NCI-H2196 treated with DMSO at 0.1 percent for 48 hours (cell line): ENCODE data around the gene B4GALNT1.
"Not testable (repeated sequence)": the region's sequence is repeated elsewhere in the genome, so short reads cannot be mapped to it uniquely, and the experiment has no call there.

Experiments used
- DNase-seq: peaks from one replicate; lab custom pipeline; 2025; ENCODE audit not compliant: unreplicated experiment; lab: John Stamatoyannopoulos, UW

Gene B4GALNT1

DNA sequence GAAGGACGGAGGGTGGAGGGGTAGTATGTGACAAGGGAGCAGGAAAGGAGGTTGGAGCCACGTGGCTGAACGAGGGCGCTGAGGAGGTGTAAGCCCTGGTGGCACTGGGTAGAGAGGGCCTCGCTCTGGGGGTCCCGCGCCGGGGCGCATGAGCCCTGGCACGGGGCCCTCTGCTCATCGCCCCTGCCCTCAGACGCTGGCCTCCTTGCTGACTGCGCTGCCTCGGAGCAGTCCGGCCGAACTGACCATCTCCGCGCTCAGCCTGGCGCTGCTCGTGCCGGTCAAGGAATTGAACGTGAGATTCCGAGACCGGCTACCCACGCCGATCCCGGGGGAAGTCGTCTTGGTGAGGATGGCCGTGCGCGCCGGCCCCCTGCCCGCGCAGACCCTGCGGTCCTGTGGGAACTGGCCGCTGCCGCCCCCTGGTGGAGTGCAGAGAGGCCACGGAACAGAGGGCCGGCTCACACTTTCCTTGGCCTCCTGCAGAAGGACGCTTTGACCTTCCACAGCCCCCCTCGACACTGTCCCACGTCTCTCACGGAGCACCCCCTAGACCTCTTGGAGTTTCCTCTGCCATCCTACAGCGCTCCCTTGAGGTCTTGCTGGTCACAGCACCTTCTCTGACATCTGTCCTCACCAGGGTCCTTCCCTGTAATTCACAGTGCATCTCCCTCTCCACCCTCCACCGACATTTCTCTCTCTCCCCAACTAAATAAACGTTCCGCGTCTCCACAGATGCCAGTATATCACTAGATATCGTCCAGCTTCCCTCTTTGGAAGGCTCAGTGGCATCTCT lies 11.3 kb downstream of the B4GALNT1 start:
- no peak for DNase-seq

GRCh38 chr12:57620936-57621496 lies 12.0 kb downstream of the B4GALNT1 start:
- no peak for DNase-seq

DNA sequence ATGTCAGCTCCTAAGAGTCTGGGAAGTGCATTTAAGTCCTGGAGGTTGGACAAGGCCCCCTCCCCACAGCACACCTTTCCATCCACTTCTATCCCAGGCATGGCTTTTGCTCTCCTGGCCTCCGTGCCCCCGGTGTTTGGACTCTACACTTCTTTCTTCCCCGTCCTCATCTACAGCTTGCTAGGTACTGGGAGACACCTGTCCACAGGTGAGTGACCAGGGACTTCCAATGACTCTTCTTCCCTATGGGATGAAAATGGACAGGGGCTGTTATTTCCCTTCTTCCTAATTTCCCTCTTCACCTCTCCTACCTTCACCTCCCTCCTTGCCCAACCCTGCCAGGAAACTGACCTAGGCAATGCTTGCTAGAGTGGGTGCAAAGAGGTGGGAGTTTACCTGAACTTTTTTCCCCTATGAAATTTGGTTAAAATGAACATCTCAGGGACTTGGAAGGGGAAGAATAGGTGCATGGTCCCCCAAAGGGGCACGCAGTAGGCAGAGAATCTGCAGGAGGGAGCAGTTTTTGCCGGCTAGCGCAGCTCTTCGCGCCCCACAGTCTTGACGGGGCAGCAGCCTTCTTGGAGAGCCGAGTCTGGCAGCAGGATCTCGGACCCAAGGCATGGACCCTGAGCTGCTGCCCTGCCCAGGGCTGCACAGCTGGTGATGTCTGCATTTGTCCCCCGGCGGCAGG lies 12.6 kb downstream of the B4GALNT1 start:
- no peak for DNase-seq

GRCh38 chr12:57619434-57620244 lies 13.4 kb downstream of the B4GALNT1 start:
- DNase-seq, result no peak

- no peak for DNase-seq
Observed at GRCh38 chr12:57618966-57619433, 14.0 kb downstream of the B4GALNT1 start.

DNA sequence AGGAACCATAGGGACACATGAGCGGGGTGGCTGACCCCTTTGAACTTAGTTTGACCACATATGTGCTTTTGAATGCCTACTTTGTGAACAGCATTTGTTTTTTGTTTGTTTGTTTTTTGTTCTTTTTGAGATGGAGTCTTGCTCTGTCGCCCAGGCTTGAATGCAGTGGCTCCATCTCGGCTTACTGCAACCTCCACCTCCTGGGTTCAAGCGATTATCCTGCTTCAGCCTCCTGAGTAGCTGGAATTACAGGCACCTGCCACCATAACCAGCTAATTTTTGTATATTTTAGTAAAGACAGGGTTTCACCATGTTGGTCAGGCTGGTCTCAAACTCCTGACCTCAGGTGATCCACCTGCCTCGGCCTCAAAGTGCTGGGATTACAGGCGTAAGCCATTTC lies 14.6 kb downstream of the B4GALNT1 start:
- DNase-seq, result not testable (repeated sequence)

DNA sequence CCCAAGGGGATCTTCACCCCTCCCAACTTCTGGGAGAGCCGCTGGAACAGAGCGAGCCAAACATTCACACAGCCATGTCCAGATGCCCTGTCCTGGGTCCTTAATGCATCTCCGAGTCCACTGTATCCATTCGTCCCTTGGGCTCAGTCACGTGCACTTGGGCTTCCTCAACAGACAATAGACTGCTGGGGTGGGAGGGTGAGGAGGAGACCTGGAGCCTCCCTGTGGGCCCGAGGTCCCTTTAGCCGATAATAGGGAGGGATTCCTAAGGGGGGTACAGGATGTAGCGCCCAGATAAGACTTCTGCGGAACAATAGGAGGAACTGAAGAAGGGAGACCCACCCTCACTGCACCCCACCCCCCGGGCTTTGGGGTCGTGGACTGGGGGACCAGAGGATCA lies 15.1 kb downstream of the B4GALNT1 start:
- no peak for DNase-seq

DNA sequence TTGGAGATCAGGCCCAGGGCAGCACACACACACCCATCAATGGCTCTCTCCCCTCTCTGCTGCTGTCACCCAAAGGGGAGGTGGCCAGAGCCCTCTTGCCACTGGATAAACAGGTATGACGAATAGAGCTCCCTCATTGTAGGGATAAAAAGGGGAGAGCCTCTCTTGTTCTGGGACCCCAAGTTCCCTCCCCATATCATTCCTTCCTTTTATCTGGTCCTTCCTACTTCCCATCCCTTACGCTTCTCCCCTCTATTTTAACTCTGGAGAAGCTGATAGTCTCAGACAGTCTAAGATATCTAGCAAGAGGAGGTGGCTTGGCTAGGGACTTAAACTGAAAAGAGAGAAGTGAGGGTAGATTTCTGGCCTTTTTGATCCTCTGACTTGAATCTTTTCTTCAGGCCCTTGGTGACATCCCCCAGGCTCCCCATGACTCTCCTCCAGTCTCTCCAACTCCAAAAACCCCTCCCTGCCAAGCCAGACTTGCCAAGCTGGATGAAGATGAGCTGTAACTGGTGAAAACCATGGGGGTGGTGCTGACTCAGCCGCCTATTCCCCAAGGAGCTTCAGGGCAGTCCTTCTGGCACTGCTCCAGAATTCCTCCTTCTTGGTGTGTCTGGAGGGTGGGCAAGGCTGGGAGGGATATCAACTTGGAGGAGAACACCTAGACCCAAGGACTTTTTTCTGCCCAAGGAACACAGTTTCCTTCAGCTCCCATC lies 16.5 kb downstream of the B4GALNT1 start:
- DNase-seq, result no peak

- DNase-seq, result no peak
Observed at GRCh38 chr12:57615637-57616036, 17.4 kb downstream of the B4GALNT1 start.

DNA sequence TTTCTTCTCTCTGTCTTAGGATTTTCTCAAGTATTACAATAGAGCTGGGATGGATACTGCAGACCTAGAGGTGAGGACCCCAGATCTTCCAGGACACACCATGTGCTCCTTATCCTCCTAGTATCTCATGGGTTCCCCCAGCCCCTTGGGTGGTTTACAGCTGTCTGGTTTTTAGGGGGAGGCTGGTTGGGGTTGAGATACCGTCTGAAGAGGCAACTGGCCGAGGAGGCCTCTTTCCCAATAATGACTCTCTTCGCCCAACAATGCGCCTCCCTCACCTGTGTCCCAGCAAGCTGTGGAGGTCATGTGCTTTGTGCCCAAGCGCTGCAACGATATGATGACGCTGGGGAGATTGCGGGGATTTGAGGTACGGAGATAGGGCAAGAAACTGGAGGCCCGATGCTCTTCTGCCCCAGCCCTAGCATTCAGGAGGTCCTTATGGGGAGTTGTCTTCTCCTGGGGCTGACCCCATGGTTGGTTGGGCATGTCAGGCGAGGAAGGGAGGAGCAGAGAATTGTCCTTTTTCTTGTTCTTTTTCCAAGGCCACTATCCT lies 18.0 kb downstream of the B4GALNT1 start:
- DNase-seq, result no peak

GRCh38 chr12:57614178-57614947 lies 18.6 kb downstream of the B4GALNT1 start:
- DNase-seq, result no peak

- no peak for DNase-seq
Observed at GRCh38 chr12:57613427-57614109, 19.4 kb downstream of the B4GALNT1 start.

GRCh38 chr12:57612711-57613426 lies 20.1 kb downstream of the B4GALNT1 start:
- no peak for DNase-seq

DNA sequence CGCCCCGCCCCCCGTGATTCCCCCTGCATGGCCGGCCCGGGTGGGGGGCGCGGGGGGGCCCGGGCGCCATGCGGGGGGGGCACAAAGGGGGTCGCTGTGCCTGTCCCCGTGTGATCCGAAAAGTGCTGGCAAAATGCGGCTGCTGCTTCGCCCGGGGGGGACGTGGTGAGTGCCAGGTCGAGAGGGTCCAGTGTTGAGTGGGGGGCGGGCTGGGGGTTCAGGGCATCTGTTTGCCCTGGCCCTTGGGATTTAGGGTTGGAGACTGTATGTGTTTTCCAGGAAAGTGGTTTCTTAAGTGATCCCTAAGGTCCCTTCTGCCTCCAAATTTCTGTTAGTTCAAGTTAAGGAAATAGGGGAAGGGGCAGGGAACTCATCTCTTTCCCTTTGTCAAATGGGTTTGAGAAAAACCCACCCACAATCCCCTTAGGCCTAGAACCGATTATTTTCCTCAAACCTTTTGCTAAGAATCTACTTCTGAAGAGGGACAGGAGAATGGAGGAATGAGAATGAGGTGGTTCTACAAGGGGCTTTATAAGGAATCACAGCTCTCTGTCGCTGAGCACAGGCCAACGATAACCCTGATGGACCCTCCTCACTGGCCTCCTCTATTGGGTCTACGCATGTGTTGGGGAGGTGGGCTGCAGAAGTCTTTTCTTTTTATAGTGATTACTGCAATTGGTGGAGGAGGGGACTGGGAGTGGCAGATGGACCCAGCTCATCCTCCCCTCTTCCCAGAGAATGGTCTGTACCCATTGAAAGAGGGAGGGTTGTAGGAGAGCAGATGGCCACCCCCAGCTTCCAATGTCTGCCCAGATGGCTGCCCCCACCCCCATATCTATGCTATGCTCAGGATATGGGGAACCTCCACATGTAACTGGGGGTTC lies 20.9 kb downstream of the B4GALNT1 start:
- no peak for DNase-seq

DNA sequence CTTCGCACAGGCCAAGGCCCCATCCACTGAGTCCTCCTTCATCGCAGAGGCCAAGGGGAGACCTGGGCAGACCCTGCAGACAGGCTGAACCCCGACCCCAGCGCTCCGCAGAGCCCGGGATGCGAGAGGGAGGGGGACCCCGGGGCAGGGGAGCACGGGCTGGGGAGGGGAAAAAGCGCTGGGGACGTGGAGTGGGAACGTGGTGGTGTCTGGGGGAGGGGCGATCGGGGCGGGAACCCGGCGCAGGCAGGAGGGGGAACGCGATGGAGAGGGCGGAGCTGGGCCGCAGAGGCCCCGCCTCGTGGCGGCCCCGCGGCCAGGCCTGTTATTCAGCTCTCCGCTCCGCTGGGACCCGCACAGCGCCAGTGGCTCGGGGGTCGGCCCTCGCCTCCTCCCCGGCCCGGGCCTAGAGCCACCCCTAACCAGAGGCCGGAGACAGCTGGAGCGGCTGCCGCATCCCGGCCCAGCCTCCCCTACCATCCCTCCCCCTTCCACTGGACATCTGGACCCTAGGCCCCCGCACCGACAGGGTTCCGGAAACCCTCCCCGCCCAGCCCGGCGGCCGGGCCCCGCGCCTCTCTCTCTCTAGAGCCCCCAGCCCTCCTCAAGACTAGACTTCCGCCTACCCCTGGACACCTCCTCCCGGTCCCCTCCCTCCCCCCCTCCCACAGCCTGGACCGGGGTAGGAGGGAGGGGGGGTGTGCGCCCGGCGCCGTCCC lies 21.7 kb downstream of the B4GALNT1 start, which contains the start of gene ARHGEF25:
Gene ARHGEF25, plus strand, starts transcription at position 328 of the 719 bp plus-strand sequence. CDS start 460 bp downstream, outside the sequence.
- no peak for DNase-seq

GRCh38 chr12:57610554-57611107 lies 22.4 kb downstream of the B4GALNT1 start:
- DNase-seq, result no peak
